Duodenal mucosa (tissue), 2 donors: ENCODE data around the gene CPB1.

ENCODE experiments used
- H3K27ac ChIP-seq: one replicate; pipeline ENCODE4 v1.7.0; 2013; ENCODE audit warnings: low read depth, low read length
- H3K27me3 ChIP-seq, 2 donors: one replicate each; pipeline ENCODE4 v1.7.0; 2013; ENCODE audit warnings: low read length in 2 of 2, control low read depth in 1 of 2; ENCODE audit not compliant: insufficient read depth in 2 of 2, control insufficient read depth in 1 of 2
- H3K36me3 ChIP-seq, 2 donors: one replicate each; pipeline ENCODE4 v1.7.0; 2013; ENCODE audit warnings: low read length in 2 of 2, control low read depth in 1 of 2; ENCODE audit not compliant: insufficient read depth in 2 of 2, control insufficient read depth in 1 of 2
- H3K4me1 ChIP-seq, 2 donors: one replicate each; pipeline ENCODE4 v1.7.0; 2013; ENCODE audit warnings: low read length in 2 of 2, control low read depth in 1 of 2; ENCODE audit not compliant: insufficient read depth in 2 of 2, control insufficient read depth in 1 of 2
- H3K4me3 ChIP-seq, 2 donors: one replicate each; pipeline ENCODE4 v1.7.0; 2013; ENCODE audit warnings: low read length in 2 of 2, low read depth in 1 of 2
- H3K9ac ChIP-seq, 2 donors: one replicate each; pipeline ENCODE4 v1.7.0; 2013; ENCODE audit warnings: low read length in 2 of 2, low read depth in 1 of 2
- H3K9me3 ChIP-seq, 2 donors: one replicate each; pipeline ENCODE4 v1.7.0; 2013; ENCODE audit warnings: low read length in 2 of 2, control low read depth in 1 of 2; ENCODE audit not compliant: control insufficient read depth in 1 of 2

The CPB1 gene

DNA sequence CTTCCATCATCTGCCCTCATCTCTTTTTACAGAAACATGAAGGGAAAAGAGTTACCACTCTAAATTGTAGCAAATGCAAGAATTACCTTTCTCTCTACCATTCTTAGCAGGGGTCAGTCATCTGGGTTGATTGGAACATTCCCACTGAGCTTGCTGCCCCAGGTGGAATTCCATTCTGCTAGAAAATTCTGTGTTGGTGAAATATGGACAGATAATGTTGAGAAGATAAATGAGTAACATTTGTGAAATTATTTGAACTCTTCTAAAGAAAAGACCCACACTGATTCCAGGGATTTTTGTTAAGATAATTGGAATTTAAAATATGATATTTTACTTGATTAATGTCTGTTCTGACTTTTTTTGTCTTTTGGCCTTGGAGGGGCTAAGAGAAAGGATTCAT is 26.4 kb downstream of the CPB1 start:
- H3K36me3 ChIP-seq, result no peaks in the 10 kb centered on the region
- no peak overlapping the region for H3K9ac ChIP-seq
- no peak overlapping the region for H3K27ac ChIP-seq
- no peak overlapping the region for H3K4me3 ChIP-seq
- no peaks in the 10 kb centered on the region for H3K4me1 ChIP-seq
- H3K27me3 ChIP-seq, result no peaks in the 10 kb centered on the region
- no peaks in the 10 kb centered on the region for H3K9me3 ChIP-seq

DNA sequence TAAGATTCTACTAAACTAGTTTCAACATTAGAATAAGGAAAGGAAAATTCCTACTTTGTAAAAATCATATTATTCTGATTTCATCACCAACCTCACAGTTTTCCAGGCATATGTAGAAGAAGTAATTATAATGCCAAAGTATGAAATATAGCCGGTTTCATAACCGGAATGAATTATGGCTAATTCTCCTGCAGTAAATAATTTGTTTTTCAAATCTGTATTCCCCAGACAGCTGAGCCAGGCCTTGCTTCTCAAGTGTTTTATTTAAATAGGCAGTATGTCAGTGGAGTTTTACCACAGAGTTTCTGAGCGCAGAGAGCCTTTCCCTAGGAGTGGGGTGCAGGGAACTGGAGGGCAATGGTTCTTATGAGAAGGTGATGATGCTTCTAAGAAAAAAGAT is 28.8 kb downstream of the CPB1 start:
- Histone ChIP-seq H3K27ac (no peak overlapping the region), H3K9ac (no peak overlapping the region), H3K27me3 (no peaks in the 10 kb centered on the region), H3K4me3 (no peak overlapping the region), H3K9me3 (no peaks in the 10 kb centered on the region), H3K36me3 (no peaks in the 10 kb centered on the region), H3K4me1 (no peaks in the 10 kb centered on the region)

DNA sequence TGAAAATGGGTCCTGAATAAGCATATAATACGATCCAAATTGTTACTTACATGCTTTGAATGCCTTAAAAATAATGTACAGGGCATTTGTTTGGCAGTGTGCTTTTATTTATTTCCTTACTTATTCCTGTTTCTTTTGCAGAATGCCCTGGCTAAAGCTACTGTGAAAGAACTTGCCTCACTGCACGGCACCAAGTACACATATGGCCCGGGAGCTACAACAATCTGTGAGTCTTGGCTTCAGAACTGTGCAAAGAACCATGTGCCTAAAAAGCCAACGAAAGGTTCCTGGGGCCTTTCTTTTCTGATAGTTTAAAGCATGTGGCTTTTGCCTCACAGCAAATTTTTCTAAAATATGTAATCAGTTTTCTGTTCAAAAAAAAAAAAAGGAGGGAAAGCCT is 29.7 kb downstream of the CPB1 start:
- no peak overlapping the region for H3K4me3 ChIP-seq
- H3K27me3 ChIP-seq, result no peaks in the 10 kb centered on the region
- no peak overlapping the region for H3K27ac ChIP-seq
- no peaks in the 10 kb centered on the region for H3K9me3 ChIP-seq
- H3K36me3 ChIP-seq, result no peaks in the 10 kb centered on the region
- H3K9ac ChIP-seq, result no peak overlapping the region
- H3K4me1 ChIP-seq, result no peaks in the 10 kb centered on the region

DNA sequence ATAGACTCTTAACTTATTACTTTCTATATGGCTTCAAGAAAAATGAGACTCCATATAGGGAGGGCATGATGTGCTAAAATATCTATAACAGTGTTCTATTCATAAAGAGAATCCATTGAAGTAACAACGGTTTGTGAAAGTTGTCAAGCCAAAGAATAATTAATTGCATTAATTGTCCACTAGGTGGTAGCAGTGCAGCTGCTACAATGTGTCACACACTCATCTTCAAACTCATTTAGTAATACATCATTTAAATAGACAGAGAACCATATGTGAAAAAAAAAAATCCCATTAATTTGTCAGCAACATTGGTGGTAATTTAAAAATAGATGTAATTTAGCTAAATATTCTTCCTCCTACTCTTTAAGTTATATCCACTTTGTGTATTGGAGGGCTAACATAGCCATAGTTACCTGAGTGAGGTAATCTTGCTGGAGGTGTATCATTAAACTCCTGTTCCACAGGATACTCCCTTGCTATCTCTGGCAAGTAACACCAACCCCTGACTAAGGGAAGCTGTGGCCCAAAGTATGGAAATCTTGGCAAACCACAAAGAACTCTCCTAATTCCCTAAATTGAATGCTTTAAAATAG is 33.8 kb downstream of the CPB1 start:
- Histone ChIP-seq H3K36me3 (no peaks in the 10 kb centered on the region), H3K9ac (no peak overlapping the region), H3K27me3 (peaks cover 0 to 4% of the 10 kb centered on the region in 2 donors), H3K9me3 (no peaks in the 10 kb centered on the region), H3K27ac (no peak overlapping the region), H3K4me3 (no peak overlapping the region), H3K4me1 (peaks cover 0 to 5% of the 10 kb centered on the region in 2 donors)

DNA sequence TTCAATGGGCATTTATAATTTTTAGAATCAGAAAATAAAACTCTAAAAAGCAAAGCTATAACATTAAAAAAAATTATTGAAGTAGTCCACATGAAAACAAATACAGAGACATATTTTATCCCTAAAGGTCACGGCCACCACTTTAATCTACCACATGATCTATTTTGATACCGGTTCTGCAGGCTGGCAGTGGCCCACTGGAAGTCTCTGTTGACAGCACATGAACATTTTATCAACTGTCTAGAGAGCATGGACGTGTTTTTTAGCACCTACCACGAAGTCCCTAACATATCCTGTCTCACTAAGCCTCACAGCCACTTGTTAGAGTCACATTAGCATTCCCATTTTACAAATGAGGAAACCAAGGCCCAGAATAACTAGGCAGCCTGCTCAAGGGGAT is 35.7 kb downstream of the CPB1 start:
- Histone ChIP-seq H3K27me3 (peaks cover 0 to 4% of the 10 kb centered on the region in 2 donors), H3K4me3 (no peak overlapping the region), H3K4me1 (peaks cover 0 to 5% of the 10 kb centered on the region in 2 donors), H3K36me3 (no peaks in the 10 kb centered on the region), H3K9me3 (no peaks in the 10 kb centered on the region), H3K9ac (no peak overlapping the region), H3K27ac (no peak overlapping the region)

DNA sequence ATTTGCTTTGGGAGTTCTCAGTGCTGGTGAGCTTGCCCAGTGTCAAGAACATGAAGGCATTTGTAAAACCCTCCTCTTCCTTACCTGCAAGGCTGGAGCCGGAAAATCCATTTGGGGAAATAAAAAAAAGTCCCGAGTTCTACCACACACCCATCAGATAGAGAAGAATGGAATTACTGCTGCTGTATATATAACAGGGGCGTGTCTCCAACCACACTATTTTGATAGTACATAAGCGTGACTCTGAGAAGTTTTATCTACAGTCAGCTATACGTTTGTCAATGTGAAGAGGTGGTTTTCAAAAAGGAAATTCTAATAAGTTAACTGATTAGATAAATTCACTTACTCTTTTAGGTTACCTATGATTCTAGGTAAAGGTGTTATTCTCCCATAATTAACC is 36.2 kb downstream of the CPB1 start:
- Histone ChIP-seq H3K4me1 (peaks cover 0 to 5% of the 10 kb centered on the region in 2 donors), H3K27me3 (peaks cover 0 to 4% of the 10 kb centered on the region in 2 donors), H3K36me3 (no peaks in the 10 kb centered on the region), H3K9ac (no peak overlapping the region), H3K27ac (no peak overlapping the region), H3K9me3 (no peaks in the 10 kb centered on the region), H3K4me3 (no peak overlapping the region)

DNA sequence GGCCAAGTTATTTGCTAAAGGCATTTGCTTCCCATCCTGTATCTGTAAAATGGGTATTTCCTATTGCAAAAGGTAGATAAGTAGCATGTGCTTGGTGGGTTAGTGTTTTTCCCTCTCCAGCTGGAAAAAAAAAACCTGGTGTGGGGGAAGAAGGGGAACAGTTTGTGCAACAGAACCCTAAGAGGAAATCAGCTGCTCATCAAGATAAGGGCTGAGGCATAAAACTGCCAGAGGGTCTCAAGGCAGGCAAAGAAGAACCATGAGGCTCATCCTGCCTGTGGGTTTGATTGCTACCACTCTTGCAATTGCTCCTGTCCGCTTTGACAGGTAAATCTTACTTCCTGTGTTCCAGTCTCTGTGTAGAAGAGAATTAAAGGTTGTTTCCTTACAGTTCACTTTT is 37.4 kb downstream of the CPB1 start, which contains the start of gene CPA3:
CPA3 (plus strand) TSS at position 248 of the 400 bp plus-strand sequence; CDS start at position 260, 12 bp downstream.
- Histone ChIP-seq H3K4me1 (peaks cover 0 to 5% of the 10 kb centered on the region in 2 donors), H3K36me3 (no peaks in the 10 kb centered on the region), H3K4me3 (no peak within 1 kb of the TSS), H3K9me3 (no peaks in the 10 kb centered on the region), H3K27ac (no peak within 1 kb of the TSS), H3K27me3 (peaks cover 0 to 4% of the 10 kb centered on the region in 2 donors), H3K9ac (no peak within 1 kb of the TSS)

DNA sequence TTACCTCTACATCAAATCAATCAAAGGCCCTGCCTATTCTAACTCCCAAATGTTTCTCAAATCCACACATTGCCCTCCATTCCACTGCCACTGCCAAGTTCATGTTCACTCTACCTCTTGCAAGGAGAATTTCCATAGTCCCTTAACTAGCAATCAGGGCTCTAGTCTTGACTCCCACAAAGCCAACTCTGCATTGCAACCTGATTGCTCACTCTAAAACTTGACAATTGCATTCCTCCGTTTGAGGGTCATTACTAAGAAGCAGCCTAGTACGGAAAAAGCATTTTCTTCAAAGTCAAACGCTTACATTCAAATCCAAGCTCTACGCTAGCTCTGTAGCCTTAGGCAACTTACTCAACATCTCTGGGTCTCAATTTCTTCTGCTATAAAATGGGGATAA is 38.6 kb downstream of the CPB1 start:
- no peak overlapping the region for H3K27ac ChIP-seq

DNA sequence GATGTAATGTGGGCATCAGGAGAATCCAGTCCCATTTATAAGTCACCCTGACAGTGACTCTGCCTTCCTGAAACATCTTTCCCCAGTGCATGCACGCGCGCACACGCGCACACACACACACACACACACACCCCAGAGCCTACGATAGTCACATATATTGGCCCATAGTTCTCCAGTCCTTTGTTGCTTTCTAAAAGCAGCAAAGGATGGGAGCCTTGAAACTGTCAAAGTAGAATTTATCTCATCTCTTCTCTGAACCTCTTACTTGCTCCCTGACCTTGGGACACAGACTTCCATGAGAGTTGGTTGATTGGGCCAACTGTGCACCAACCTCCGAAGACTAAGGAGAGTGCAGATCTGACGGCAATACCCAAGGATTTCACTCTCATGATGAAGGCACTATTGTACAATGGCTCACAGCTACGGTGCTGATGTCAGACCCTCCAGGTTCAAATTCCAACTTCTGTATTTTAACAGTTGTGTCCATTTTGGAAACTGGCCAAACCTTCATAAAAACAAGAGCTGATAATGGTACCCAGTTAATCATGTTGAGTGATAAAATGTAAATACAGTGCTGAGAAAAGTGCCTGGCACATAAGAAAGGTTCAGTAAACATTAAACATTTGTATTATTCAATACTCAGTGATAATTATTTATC is 45.8 kb downstream of the CPB1 start:
- Histone ChIP-seq H3K4me1 (peaks cover 12 to 20% of the 10 kb centered on the region in 2 donors), H3K27me3 (no peaks in the 10 kb centered on the region), H3K4me3 (no peak overlapping the region), H3K9me3 (no peaks in the 10 kb centered on the region), H3K9ac (no peak overlapping the region), H3K27ac (no peak overlapping the region), H3K36me3 (no peaks in the 10 kb centered on the region)

More for the DNA sequence above, 38.6 kb downstream of the CPB1 start:
- Histone ChIP-seq H3K9ac (no peak overlapping the region), H3K9me3 (no peaks in the 10 kb centered on the region), H3K4me3 (no peak overlapping the region), H3K4me1 (peaks cover 0 to 5% of the 10 kb centered on the region in 2 donors), H3K27me3 (peaks cover 0 to 4% of the 10 kb centered on the region in 2 donors), H3K36me3 (no peaks in the 10 kb centered on the region)

DNA sequence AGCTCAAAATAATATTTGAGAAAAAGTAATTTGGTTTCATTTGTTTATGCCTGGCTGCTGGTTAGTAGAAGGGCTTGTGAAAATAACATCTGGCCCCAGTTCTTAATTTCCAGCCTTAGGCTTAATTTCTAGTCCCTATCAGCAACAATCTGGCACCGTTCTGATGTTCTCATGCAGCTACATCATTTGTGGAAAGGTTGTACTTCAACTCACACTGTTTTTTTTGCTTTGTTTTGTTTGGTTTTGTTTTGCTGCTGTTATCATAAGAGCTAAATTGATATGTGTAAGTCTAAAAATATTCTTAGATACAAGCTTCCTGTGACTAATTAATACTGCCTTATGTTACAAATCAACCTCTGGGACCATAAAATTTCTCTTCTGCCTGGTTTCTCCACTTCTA is 46.4 kb downstream of the CPB1 start:
- H3K9me3 ChIP-seq, result no peaks in the 10 kb centered on the region
- H3K9ac ChIP-seq, result no peak overlapping the region
- no peaks in the 10 kb centered on the region for H3K36me3 ChIP-seq
- H3K4me3 ChIP-seq, result peak overlapping the region in 1 of 2 donors; percentile 5
- H3K4me1 ChIP-seq, result peaks cover 12 to 20% of the 10 kb centered on the region in 2 donors
- no peak overlapping the region for H3K27ac ChIP-seq
- no peaks in the 10 kb centered on the region for H3K27me3 ChIP-seq
